GM08714 (cell line): ENCODE results near the gene SPRTN.

ENCODE experiments used
- H3K4me3 ChIP-seq: fragments of 200-500 bp; sonication (Bioruptor generic); 2 replicates; pipeline ENCODE4 v1.5.1; 2014; ENCODE audit warnings: mild to moderate bottlenecking, low read length, inconsistent platforms
- ZNF274 ChIP-seq: IDR thresholded peaks from 2 replicates; pipeline ENCODE4 v1.6.1; 2012; ENCODE audit warnings: mild to moderate bottlenecking, low read depth, low read length

The SPRTN gene

DNA sequence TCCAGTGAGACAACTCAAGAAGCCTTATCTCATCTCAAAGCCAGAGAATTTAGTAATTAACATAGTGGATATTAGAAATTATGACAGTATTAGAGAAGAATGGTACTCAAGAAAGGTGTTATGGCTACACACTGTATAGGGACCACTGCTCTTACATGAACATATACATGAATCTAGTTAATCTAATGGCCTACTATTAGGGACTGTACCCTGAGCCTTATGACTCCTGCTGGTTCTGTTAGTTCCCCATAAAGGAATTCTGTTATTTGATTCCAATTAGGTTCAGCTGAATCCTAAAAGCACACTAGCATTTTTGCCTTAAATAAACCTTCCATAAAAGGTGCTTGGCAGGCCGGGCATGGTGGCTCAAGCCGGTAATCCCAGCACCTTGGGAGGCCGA, 44.3 kb downstream of the SPRTN start:
- H3K4me3 ChIP-seq, result no peak overlapping the region
- TF ChIP-seq ZNF274, result no peak

DNA sequence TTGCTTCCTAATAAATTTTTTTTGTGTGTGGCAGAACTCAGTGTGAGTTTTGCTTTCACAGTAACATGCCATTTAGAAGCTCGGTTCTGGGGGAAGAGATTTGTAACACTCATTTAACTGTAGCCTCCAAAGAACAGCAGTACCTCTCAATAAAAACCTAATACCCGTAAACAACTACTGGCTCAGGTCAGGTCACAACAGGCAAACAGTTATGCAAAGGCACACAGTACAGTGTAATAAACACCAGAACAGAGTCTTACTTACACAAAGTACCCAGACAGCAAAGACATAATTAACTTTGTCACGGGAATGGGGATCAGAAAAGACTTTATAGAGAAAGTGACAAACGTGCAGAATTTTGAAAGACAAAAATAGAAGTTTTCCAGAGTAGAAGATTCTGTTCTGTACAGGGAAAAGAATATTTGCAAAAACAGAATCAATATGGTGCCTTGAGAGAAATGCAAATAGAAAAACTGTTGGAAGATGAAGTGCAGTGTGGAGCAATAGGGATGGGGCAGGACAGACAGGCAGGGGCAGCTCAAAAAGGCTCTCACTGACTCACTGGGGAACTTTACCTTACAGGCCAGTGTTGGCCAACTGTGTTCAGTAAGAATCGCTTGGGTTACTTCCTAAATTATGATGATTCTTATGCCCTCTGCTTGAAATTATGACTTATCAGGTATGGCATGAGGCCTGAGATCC, 45.2 kb downstream of the SPRTN start:
- TF ChIP-seq ZNF274, result no peak
- H3K4me3 ChIP-seq, result no peak overlapping the region

DNA sequence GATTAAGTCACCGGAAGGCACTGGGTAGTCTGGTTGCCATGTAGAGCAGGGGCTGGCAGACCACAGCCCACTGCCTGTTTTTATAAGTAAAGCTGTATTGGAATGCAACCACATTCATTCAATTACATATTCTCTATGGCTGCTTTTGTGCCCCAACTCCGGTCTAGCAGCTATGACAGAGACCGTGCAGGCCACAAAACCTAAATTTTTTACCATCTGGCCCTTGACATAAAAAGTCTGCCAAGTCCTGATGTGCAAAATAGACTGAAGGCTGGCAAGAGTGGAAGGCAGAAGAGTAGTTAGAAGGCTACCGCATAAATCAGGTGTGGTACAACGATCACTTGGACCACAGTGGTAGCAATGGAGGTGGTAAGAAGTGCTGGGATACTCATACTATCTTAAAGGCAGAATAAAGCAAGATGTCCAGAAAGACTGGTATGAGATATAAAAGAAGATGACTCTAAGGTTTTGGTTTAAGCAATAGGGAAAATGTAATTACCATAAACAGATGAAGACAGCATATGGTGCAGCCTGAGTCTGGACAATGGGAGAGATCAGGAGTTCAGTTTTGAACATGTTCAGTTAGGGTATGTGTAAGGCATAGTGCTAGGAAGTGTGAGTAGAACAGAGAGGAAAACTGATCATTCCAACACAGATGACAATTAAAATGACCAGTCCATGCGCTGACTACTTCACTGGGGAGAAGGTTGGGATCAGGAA, 46.8 kb downstream of the SPRTN start:
- no peak for TF ChIP-seq ZNF274
- no peak overlapping the region for H3K4me3 ChIP-seq

DNA sequence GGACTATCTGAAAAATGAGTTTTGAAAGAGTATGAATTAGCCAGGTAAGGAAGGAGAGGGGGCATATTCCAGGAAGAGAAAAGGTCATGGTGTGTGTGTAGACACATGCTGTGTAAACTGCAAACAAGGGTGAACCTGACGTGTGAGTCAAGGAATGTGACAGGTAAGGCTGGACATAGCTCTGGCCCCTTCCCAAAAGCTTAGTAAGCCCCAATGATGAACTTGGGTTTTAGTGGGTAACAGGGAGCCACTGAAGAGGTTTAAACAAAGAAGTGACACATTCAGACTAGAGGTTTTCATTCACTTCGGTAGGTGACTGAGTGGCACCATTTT, 47.3 kb downstream of the SPRTN start:
- TF ChIP-seq ZNF274, result no peak
- H3K4me3 ChIP-seq, result no peak overlapping the region

DNA sequence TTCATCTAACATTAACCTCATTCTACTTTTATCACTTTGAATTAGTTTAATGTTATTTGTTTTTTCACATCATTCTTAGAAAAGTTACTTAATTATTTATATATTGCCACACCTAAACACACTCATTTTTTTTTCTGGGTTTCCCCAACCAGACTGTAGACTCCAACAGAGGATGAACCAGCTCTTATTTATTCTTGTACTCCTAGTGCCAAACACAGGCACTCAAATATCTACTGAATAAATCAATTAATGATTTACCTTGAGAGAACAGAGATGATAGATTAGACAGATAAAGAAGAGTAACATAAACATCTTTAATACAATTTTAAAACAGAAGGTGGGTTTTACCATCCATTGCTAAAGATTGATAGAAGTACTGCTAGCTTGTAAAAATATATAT, 48.4 kb downstream of the SPRTN start:
- TF ChIP-seq ZNF274, result no peak
- H3K4me3 ChIP-seq, result no peak overlapping the region

DNA sequence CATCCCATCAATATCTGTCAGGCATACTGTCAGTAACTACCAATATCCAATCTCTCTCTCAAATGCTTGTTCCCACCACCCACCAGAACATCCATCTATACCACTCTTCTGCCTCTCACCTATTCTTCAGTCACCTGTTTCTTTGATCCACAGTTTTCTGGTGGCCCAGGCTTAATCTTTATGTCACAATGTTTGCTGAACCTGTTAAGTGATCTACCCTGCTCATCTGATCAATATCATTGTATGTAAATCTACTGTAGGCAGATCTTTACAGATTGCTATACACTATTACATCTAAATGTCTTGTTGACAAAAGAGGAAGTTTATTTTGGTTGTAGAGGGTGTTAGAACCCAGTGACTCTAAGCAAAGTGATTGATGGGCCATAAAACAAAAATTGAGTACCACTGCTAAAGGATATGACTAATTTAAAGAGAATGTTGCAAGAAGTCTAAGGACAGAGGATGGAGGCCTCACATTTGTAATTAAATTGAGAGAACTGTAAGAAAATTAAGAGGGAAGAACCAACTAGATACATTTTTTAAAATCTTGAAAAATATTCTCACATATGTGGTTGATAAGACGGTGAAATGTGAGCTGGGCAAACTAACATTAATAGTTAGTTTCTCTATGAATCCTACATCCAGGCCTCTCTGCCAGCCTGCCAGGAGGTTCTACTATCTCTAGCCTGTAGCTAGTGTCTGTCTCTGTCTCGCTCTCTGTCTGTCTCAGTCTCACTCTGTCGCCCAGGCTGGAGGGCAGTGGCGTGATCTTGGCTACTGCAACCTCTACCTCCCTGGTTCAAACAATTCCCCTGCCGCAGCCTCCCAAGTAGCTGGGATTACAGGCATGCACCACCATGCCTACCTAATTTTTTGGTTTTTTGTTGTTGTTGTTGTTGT, 49.9 kb downstream of the SPRTN start:
- no peak overlapping the region for H3K4me3 ChIP-seq
- TF ChIP-seq ZNF274, result no peak

DNA sequence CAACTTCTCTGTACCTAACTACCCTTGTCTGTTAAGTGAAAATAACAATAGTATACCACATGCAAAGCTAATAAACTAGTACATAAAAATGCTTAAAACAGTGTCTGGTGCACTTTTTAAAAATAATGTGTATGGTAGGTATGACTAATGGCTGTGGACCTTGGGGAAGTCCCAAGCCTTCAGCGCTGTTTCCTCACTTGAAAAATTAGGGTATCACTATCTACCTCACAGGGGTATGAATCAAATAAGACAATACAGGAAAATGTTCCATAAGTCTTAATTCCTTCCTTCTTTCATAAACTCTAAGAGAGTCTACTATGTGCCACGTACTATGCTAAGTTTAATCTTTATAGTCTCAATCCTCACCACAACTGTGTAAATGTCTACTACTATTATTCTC, 52.0 kb downstream of the SPRTN start:
- no peak for TF ChIP-seq ZNF274

DNA sequence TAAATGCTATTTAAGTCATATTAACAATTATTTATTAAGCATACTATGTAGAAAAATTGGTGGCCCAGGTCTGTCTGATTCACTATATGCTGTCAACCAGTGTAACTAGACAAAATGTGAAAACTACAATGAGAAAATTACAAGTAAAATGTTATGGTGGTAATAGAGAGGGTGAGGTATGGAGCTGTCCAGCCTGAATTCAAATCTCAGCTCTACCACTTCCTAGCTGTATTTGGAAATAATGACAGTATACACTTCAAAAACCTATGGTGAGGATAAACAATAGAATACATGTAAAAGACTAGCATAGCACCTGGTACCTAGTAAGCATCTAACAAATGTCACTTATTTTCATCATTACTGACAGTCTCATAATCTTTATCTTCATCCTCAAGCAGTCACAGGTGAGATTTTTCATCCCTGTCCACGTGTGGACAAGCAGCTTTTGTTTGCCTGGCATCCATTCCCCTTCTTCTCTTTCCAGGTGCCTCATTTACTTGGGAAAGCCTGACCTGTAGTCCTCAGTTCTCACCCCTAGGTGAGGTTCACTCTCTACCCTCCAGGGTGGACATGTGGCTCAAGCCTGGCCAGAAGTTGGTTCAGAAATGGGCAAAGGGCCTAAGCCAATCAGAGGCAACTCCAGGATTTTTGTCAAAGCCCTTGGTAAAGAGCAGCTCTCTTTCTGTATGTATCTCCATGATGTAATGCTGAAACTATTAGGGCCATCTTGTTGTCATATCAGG, 54.5 kb downstream of the SPRTN start:
- no peak for TF ChIP-seq ZNF274
- no peak overlapping the region for H3K4me3 ChIP-seq

More for the DNA sequence above, 52.0 kb downstream of the SPRTN start:
- H3K4me3 ChIP-seq, result no peak overlapping the region

DNA sequence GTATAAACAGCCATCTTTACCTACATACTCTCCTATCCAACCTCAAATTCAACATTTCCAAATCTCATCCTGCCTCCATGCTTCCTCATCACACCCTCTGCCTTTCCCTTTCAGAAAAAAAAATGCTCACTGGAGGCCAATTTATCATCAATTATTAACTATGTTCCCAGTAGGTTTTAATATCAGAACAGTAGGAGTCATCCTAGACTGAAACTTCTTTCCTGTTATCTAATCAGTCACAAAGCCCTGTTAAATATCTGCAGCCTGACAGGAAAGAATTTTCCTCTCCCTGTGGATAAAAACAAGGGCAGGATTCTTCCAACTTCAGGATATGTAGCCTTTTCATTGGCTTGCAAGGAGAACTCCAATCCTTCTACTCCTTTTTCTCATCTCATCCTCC, 55.6 kb downstream of the SPRTN start:
- TF ChIP-seq ZNF274, result no peak
- no peak overlapping the region for H3K4me3 ChIP-seq

DNA sequence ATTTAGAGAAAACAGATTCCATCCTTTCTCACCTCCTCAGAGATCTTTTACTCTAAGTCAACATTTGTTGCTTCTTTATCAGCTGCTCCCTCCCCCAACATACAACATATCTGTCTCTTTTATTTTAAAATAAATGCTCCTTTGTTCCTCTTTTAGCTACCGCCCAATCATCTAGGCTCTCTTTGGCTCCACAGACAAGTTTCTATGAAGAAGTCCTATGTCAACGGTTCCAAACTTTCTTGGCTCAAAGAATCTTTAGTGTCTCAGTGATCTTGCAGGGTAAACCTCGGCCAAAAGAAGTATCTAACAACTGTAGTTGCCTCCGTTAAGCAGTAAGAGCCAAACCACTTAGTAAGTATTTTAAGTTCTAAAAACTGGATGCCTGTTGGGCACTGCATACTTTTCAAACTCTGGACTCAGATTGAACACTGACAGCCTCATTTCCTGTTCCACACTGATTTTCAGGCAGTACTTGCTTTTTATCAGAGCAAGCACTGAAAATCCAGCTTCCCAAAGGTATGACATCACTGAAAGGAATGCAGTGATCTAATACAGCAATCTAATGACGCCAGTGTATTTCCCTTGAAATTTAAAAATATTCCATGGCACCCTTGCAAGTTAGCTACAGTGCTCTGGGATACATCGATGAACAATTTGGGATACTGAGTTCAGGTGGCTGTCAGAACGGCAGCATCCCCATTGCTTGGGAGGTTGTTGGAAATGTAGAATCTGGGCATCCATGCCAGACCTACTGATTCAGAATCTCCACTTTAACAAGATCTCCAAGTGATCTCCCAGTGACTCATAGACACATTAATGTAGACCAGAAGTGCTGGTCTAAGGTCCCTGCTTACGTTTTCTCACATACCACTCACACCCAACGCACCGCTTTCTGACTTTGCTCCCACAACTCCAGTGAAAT, 57.2 kb downstream of the SPRTN start:
- no peak for TF ChIP-seq ZNF274
- H3K4me3 ChIP-seq, result no peak overlapping the region

DNA sequence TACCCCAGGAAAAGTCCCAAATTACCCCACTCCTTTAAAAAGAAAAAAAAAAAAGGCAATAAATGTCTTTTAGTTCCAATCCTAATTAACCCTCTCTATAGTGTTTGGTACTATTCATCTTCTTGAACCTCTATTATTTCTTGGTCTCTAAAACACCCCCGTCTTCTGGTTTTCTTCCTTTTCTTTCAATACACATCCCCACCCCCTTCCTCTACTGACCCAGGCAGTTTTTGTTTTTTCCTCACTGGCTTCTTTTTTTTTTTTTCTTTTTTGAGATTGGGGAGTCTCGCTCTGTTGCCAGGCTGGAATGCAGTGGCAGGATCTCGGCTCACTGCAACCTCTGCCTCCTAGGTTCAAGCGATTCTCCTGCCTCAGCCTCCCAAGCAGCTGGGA, 57.9 kb downstream of the SPRTN start:
- H3K4me3 ChIP-seq, result no peak overlapping the region
- no peak for TF ChIP-seq ZNF274

DNA sequence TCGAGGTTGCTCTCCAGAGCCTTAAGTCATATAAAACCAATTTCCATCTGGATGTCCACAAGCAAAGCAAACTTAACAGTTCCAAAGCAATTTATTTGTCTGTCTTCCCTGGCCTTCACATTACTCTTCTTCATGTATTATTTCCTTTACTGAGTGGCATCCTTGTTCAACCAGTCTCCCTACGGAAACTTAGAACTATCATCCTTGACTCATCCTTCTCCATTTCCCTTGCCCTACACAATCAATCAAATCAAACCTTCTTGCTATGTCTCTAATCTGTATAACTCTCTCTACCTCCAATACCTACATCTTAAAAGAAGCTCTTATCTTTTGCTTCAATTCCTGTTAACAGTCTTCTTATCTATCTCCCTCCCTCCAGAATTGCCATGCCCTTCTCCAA, 58.5 kb downstream of the SPRTN start:
- H3K4me3 ChIP-seq, result no peak overlapping the region
- no peak for TF ChIP-seq ZNF274

DNA sequence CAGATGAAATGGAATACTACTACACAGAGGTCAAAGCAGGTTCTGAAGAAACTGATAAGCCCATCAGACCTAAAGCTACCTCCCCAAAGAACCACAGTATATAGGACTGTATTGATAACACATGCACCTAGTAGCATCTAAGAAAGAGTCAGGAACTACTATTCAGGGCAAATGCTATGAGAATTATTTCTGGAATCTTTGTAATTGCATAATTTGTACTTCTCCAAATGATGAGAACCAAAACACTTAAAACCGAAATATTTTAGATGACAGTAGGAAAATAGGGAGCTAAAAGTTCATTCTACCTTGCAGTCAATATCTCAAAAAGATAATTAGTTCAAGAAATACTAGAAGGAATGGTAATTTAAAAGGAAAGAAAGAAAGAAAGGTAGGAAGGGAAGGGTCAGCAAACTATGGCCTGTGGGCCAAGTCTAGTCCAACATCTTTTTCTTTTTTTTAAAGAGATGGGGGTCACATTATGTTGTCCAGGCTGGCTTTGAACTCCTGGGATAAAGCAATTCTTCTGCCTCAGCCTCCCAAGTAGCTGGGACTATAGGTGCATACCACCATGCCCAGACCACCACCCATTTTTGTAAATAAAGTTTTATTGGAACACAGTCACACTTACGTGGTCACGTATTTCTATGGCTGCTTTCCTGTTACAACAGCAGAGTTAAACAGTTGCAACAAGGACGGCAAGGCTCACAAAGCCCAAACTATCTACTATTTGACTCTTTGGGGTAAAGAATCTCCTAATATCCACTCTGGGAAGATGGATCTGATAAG, 60.0 kb downstream of the SPRTN start:
- no peak for TF ChIP-seq ZNF274
- no peak overlapping the region for H3K4me3 ChIP-seq
